Activated naive CD8-positive, alpha-beta T cell treated with anti-CD3 and anti-CD28 coated beads for 36 hours (primary cell): ENCODE results near the gene IQGAP1. TPM values are rescaled to one million over a fixed set of nuclear protein-coding genes. Genes with fewer than 3 reads are reported as not detected.

Experiments
- DNase-seq: peaks from one replicate; pipeline ENCODE4 v3.0.0; 2021
- H3K27ac Mint-ChIP-seq: one replicate; pipeline ENCODE4 v1.8.0; 2022; ENCODE audit warnings: mild to moderate bottlenecking, moderate library complexity, mixed read lengths
- H3K27me3 Mint-ChIP-seq: one replicate; pipeline ENCODE4 v1.8.0; 2022; ENCODE audit warnings: mild to moderate bottlenecking, mixed read lengths
- H3K36me3 Mint-ChIP-seq: one replicate; pipeline ENCODE4 v1.8.0; 2021; ENCODE audit warnings: mild to moderate bottlenecking, mixed read lengths
- H3K4me1 Mint-ChIP-seq: one replicate; pipeline ENCODE4 v1.8.0; 2021; ENCODE audit warnings: mixed read lengths
- H3K4me3 Mint-ChIP-seq: one replicate; pipeline ENCODE4 v1.8.0; 2022; ENCODE audit warnings: mild to moderate bottlenecking, moderate library complexity, mixed read lengths
- H3K9me3 Mint-ChIP-seq: one replicate; pipeline ENCODE4 v1.8.0; 2022; ENCODE audit warnings: mixed read lengths
- total RNA-seq, 2 experiments: library from RNA; stranded (reverse); gene quantifications; one replicate each; pipeline ENCODE4 v1.2.3, GENCODE V29; 2021

IQGAP1 gene
- total RNA-seq, 2 experiments from 2014 or later = 129 to 133 TPM

GRCh38 chr15:90465140-90465929 lies 77.3 kb downstream of the IQGAP1 start:
- Mint-ChIP-seq H3K4me1 (peaks cover 9% of the 10 kb centered on the region), H3K36me3 (peaks cover 14% of the 10 kb centered on the region), H3K27ac (peak overlapping the region; percentile 2), H3K27me3 (no peaks in the 10 kb centered on the region), H3K9me3 (no peaks in the 10 kb centered on the region), H3K4me3 (no peak overlapping the region)
- no peak for DNase-seq

GRCh38 chr15:90465930-90466567 lies 78.0 kb downstream of the IQGAP1 start:
- Mint-ChIP-seq H3K9me3 (no peaks in the 10 kb centered on the region), H3K4me3 (no peak overlapping the region), H3K27me3 (no peaks in the 10 kb centered on the region), H3K27ac (no peak overlapping the region), H3K4me1 (peaks cover 9% of the 10 kb centered on the region), H3K36me3 (peaks cover 12% of the 10 kb centered on the region)
- no peak for DNase-seq

- H3K4me1 Mint-ChIP-seq = peaks cover 9% of the 10 kb centered on the region
- no peaks in the 10 kb centered on the region for H3K9me3 Mint-ChIP-seq
- DNase-seq = no peak
- no peak overlapping the region for H3K4me3 Mint-ChIP-seq
- H3K27me3 Mint-ChIP-seq = no peaks in the 10 kb centered on the region
- H3K36me3 Mint-ChIP-seq = peaks cover 9% of the 10 kb centered on the region
- H3K27ac Mint-ChIP-seq = no peak overlapping the region
These were observed 81.7 kb downstream of the IQGAP1 start for GRCh38 chr15:90469723-90470122.

GRCh38 chr15:90470453-90470852 lies 82.4 kb downstream of the IQGAP1 start:
- Mint-ChIP-seq H3K27ac (peak overlapping the region; percentile 9), H3K4me1 (peaks cover 5% of the 10 kb centered on the region), H3K36me3 (peaks cover 8% of the 10 kb centered on the region), H3K9me3 (no peaks in the 10 kb centered on the region), H3K4me3 (no peak overlapping the region), H3K27me3 (no peaks in the 10 kb centered on the region)
- no peak for DNase-seq

- Mint-ChIP-seq H3K36me3 (peaks cover 4% of the 10 kb centered on the region), H3K4me1 (peaks cover 5% of the 10 kb centered on the region), H3K27me3 (no peaks in the 10 kb centered on the region), H3K27ac (no peak overlapping the region), H3K4me3 (no peak overlapping the region), H3K9me3 (no peaks in the 10 kb centered on the region)
- DNase-seq = no peak
These were observed 83.1 kb downstream of the IQGAP1 start for GRCh38 chr15:90471126-90471525.

- H3K4me3 Mint-ChIP-seq = no peak overlapping the region
- no peak overlapping the region for H3K27ac Mint-ChIP-seq
- DNase-seq = no peak
- peaks cover 5% of the 10 kb centered on the region for H3K4me1 Mint-ChIP-seq
- no peaks in the 10 kb centered on the region for H3K27me3 Mint-ChIP-seq
- H3K36me3 Mint-ChIP-seq = peaks cover 4% of the 10 kb centered on the region
- H3K9me3 Mint-ChIP-seq = no peaks in the 10 kb centered on the region
These were observed 83.7 kb downstream of the IQGAP1 start for GRCh38 chr15:90471769-90472168.

GRCh38 chr15:90478846-90479481 lies 90.9 kb downstream of the IQGAP1 start:
- Mint-ChIP-seq H3K27ac (no peak overlapping the region), H3K27me3 (no peaks in the 10 kb centered on the region), H3K9me3 (no peaks in the 10 kb centered on the region), H3K4me1 (peaks cover 25% of the 10 kb centered on the region), H3K36me3 (peaks cover 32% of the 10 kb centered on the region), H3K4me3 (no peak overlapping the region)
- no peak for DNase-seq

- no peak for DNase-seq
- peaks cover 32% of the 10 kb centered on the region for H3K36me3 Mint-ChIP-seq
- peaks cover 25% of the 10 kb centered on the region for H3K4me1 Mint-ChIP-seq
- H3K4me3 Mint-ChIP-seq = no peak overlapping the region
- H3K9me3 Mint-ChIP-seq = no peaks in the 10 kb centered on the region
- H3K27me3 Mint-ChIP-seq = no peaks in the 10 kb centered on the region
- H3K27ac Mint-ChIP-seq = no peak overlapping the region
These were observed 91.6 kb downstream of the IQGAP1 start for GRCh38 chr15:90479656-90480055.

- peak; percentile 24 for DNase-seq
- Mint-ChIP-seq H3K27me3 (no peaks in the 10 kb centered on the region), H3K36me3 (peaks cover 43% of the 10 kb centered on the region), H3K4me3 (no peak overlapping the region), H3K27ac (no peak overlapping the region), H3K9me3 (no peaks in the 10 kb centered on the region), H3K4me1 (peaks cover 25% of the 10 kb centered on the region)
These were observed 93.0 kb downstream of the IQGAP1 start for GRCh38 chr15:90481023-90481422.

GRCh38 chr15:90482124-90483011 lies 94.3 kb downstream of the IQGAP1 start:
- H3K36me3 Mint-ChIP-seq = peaks cover 44% of the 10 kb centered on the region

GRCh38 chr15:90483012-90483307 lies 94.9 kb downstream of the IQGAP1 start:
- Mint-ChIP-seq H3K9me3 (no peaks in the 10 kb centered on the region), H3K4me3 (no peak overlapping the region), H3K4me1 (peaks cover 25% of the 10 kb centered on the region), H3K27ac (no peak overlapping the region), H3K27me3 (no peaks in the 10 kb centered on the region), H3K36me3 (peaks cover 45% of the 10 kb centered on the region)
- DNase-seq = no peak

More at GRCh38 chr15:90482124-90483011, 94.3 kb downstream of the IQGAP1 start:
- peaks cover 25% of the 10 kb centered on the region for H3K4me1 Mint-ChIP-seq
- H3K9me3 Mint-ChIP-seq = no peaks in the 10 kb centered on the region
- no peaks in the 10 kb centered on the region for H3K27me3 Mint-ChIP-seq
- peak; percentile 7 for DNase-seq
- no peak overlapping the region for H3K27ac Mint-ChIP-seq
- no peak overlapping the region for H3K4me3 Mint-ChIP-seq

- DNase-seq = no peak
- Mint-ChIP-seq H3K27me3 (no peaks in the 10 kb centered on the region), H3K9me3 (no peaks in the 10 kb centered on the region), H3K27ac (no peak overlapping the region), H3K4me3 (no peak overlapping the region), H3K4me1 (peaks cover 21% of the 10 kb centered on the region), H3K36me3 (peaks cover 45% of the 10 kb centered on the region)
These were observed 95.6 kb downstream of the IQGAP1 start for GRCh38 chr15:90483637-90484036.

GRCh38 chr15:90487186-90487585 lies 99.1 kb downstream of the IQGAP1 start:
- DNase-seq = no peak
- peaks cover under 1% of the 10 kb centered on the region for H3K4me1 Mint-ChIP-seq
- H3K4me3 Mint-ChIP-seq = no peak overlapping the region
- no peaks in the 10 kb centered on the region for H3K27me3 Mint-ChIP-seq
- peaks cover 41% of the 10 kb centered on the region for H3K36me3 Mint-ChIP-seq
- no peak overlapping the region for H3K27ac Mint-ChIP-seq
- no peaks in the 10 kb centered on the region for H3K9me3 Mint-ChIP-seq

GRCh38 chr15:90489514-90489913 lies 101.5 kb downstream of the IQGAP1 start:
- DNase-seq = no peak
- Mint-ChIP-seq H3K4me1 (peaks cover 14% of the 10 kb centered on the region), H3K4me3 (no peak overlapping the region), H3K9me3 (no peaks in the 10 kb centered on the region), H3K27me3 (no peaks in the 10 kb centered on the region), H3K27ac (no peak overlapping the region), H3K36me3 (peaks cover 52% of the 10 kb centered on the region)

GRCh38 chr15:90489944-90490343 lies 101.9 kb downstream of the IQGAP1 start:
- Mint-ChIP-seq H3K4me1 (peaks cover 14% of the 10 kb centered on the region), H3K36me3 (peaks cover 52% of the 10 kb centered on the region), H3K27me3 (no peaks in the 10 kb centered on the region), H3K27ac (no peak overlapping the region), H3K9me3 (no peaks in the 10 kb centered on the region), H3K4me3 (no peak overlapping the region)
- DNase-seq = no peak
